Mesenchymal stem cell (in vitro differentiated cells and primary cell): ENCODE results near the gene PRADC1.
A peak's percentile ranks its signal among the peaks of the same experiment; 100 is the strongest.

ENCODE experiments used
- DNase-seq: peaks from one replicate; pipeline ENCODE4 v3.0.0-alpha.2; 2013
- H2AFZ ChIP-seq: one replicate; pipeline ENCODE4 v1.6.1; 2013; ENCODE audit warnings: low read depth, mild to moderate bottlenecking, control low read depth, inconsistent platforms, low read length, moderate library complexity
- H2AK5ac ChIP-seq: 2 replicates; pipeline ENCODE4 v1.6.1; 2013; ENCODE audit warnings: low read length, moderate library complexity, mild to moderate bottlenecking, inconsistent platforms; ENCODE audit not compliant: severe bottlenecking
- H2BK120ac ChIP-seq: one replicate; pipeline ENCODE4 v1.6.1; 2013; ENCODE audit warnings: low read depth, mild to moderate bottlenecking, inconsistent platforms, low read length, moderate library complexity
- H2BK12ac ChIP-seq, 2 experiments: one replicate each; pipeline ENCODE4 v1.6.1; 2013; ENCODE audit warnings: inconsistent platforms in 2 of 2, low read length in 2 of 2, mild to moderate bottlenecking in 2 of 2, moderate library complexity in 2 of 2, control low read depth in 1 of 2
- H2BK15ac ChIP-seq: one replicate; pipeline ENCODE4 v1.6.1; 2013; ENCODE audit warnings: mild to moderate bottlenecking, low read depth, inconsistent platforms; ENCODE audit not compliant: poor library complexity, severe bottlenecking
- H2BK5ac ChIP-seq: 2 replicates; pipeline ENCODE4 v1.6.1; 2013; ENCODE audit warnings: low read depth, mild to moderate bottlenecking, low read length, control low read depth, inconsistent platforms; ENCODE audit not compliant: poor library complexity, severe bottlenecking
- H3K14ac ChIP-seq, 2 experiments: one replicate each; pipeline ENCODE4 v1.6.1; 2013; ENCODE audit warnings: inconsistent platforms in 2 of 2, low read length in 2 of 2, control low read depth in 1 of 2, mild to moderate bottlenecking in 1 of 2, moderate library complexity in 1 of 2
- H3K18ac ChIP-seq, 2 experiments: one replicate each; pipeline ENCODE4 v1.6.1; 2013; ENCODE audit warnings: inconsistent platforms in 2 of 2, low read length in 2 of 2, control low read depth in 1 of 2, low read depth in 1 of 2, mild to moderate bottlenecking in 1 of 2
- H3K23ac ChIP-seq, 2 experiments: one replicate each; pipeline ENCODE4 v1.6.1; 2013; ENCODE audit warnings: inconsistent platforms in 2 of 2, low read length in 2 of 2, mild to moderate bottlenecking in 2 of 2, moderate library complexity in 2 of 2, control low read depth in 1 of 2
- H3K27ac ChIP-seq: 2 replicates; pipeline ENCODE4 v1.5.1; 2013; ENCODE audit warnings: mild to moderate bottlenecking, moderate library complexity, low read length, control low read depth, inconsistent platforms; ENCODE audit not compliant: poor library complexity, severe bottlenecking
- H3K27me3 ChIP-seq, 2 experiments: 2 replicates each; pipeline versions ENCODE4 v1.6.1 to v1.7.0; 2013; ENCODE audit warnings: low read length in 2 of 2, mild to moderate bottlenecking in 2 of 2, moderate library complexity in 2 of 2, control low read depth in 1 of 2, inconsistent platforms in 1 of 2; ENCODE audit not compliant: control insufficient read depth in 1 of 2, insufficient read depth in 1 of 2
- H3K36me3 ChIP-seq, 2 experiments: 2 replicates each; pipeline versions ENCODE4 v1.6.1 to v1.7.0; 2013; ENCODE audit warnings: low read length in 2 of 2, control low read depth in 1 of 2, inconsistent platforms in 1 of 2, low read depth in 1 of 2, mild to moderate bottlenecking in 1 of 2; ENCODE audit not compliant: insufficient read depth in 2 of 2, control insufficient read depth in 1 of 2
- H3K4ac ChIP-seq, 2 experiments: one replicate each; pipeline ENCODE4 v1.6.1; 2013; ENCODE audit warnings: inconsistent platforms in 2 of 2, low read length in 2 of 2, mild to moderate bottlenecking in 2 of 2, moderate library complexity in 2 of 2, control low read depth in 1 of 2, low read depth in 1 of 2
- H3K4me1 ChIP-seq: 2 replicates; pipeline ENCODE4 v1.6.1; 2013; ENCODE audit warnings: low read depth, low read length, control low read depth; ENCODE audit not compliant: control insufficient read depth, insufficient read depth
- H3K4me2 ChIP-seq: 2 replicates; pipeline ENCODE4 v1.6.1; 2013; ENCODE audit warnings: low read length, mild to moderate bottlenecking, inconsistent platforms; ENCODE audit not compliant: poor library complexity, severe bottlenecking
- H3K4me3 ChIP-seq, 2 experiments: 2 replicates each; pipeline versions ENCODE4 v1.5.1 to v1.7.0; 2013; ENCODE audit warnings: low read length in 2 of 2, mild to moderate bottlenecking in 2 of 2, control low read depth in 1 of 2, low read depth in 1 of 2; ENCODE audit not compliant: insufficient read depth in 1 of 2
- H3K79me1 ChIP-seq: replicated peaks from 2 replicates; pipeline ENCODE4 v1.6.1; 2013; ENCODE audit warnings: mild to moderate bottlenecking, control low read depth, low read length, inconsistent platforms; ENCODE audit not compliant: poor library complexity, severe bottlenecking
- H3K9ac ChIP-seq: 2 replicates; pipeline ENCODE4 v1.7.0; 2013; ENCODE audit warnings: mild to moderate bottlenecking, low read length, moderate library complexity
- H3K9me3 ChIP-seq: 2 replicates; pipeline ENCODE4 v1.7.0; 2013; ENCODE audit warnings: mild to moderate bottlenecking, low read length; ENCODE audit not compliant: control insufficient read depth
- H4K8ac ChIP-seq: one replicate; pipeline ENCODE4 v1.6.1; 2013; ENCODE audit warnings: inconsistent platforms, mild to moderate bottlenecking, low read length, moderate library complexity
- H4K91ac ChIP-seq: one replicate; pipeline ENCODE4 v1.6.1; 2013; ENCODE audit warnings: mild to moderate bottlenecking, low read length, inconsistent platforms
- WGBS: methylation state at CpG from one replicate; pipeline ENCODE4 v1.1.7; 2013; ENCODE audit warnings: mixed read lengths; 5-methylcytosine and 5-hydroxymethylcytosine counted together

Gene PRADC1

GRCh38 chr2:73225513-73226360 lies 7.3 kb downstream of the PRADC1 start:
- Histone ChIP-seq H3K4ac (no peak overlapping the region), H4K8ac (no peak overlapping the region), H2BK15ac (no peak overlapping the region), H3K36me3 (peaks cover 79 to 90% of the 10 kb centered on the region in 2 experiments), H3K14ac (no peak overlapping the region), H3K4me2 (no peak overlapping the region), H3K9ac (no peak overlapping the region), H3K9me3 (no peaks in the 10 kb centered on the region), H3K18ac (no peak overlapping the region), H2AFZ (no peak overlapping the region), H3K27me3 (no peaks in the 10 kb centered on the region), H3K4me1 (no peaks in the 10 kb centered on the region), H3K23ac (no peak overlapping the region), H2BK120ac (no peak overlapping the region), H3K79me1 (peaks cover 2% of the 10 kb centered on the region), H2BK5ac (no peak overlapping the region), H2AK5ac (no peak overlapping the region), H4K91ac (no peak overlapping the region), H3K4me3 (no peak overlapping the region), H2BK12ac (no peak overlapping the region), H3K27ac (no peak overlapping the region)
- DNase-seq = no peak
- WGBS = 98% methylated on average over 7 of the region's 9 CpGs

- Histone ChIP-seq H3K4me2 (no peak overlapping the region), H2BK5ac (no peak overlapping the region), H3K4me1 (peaks cover under 1% of the 10 kb centered on the region), H2AFZ (no peak overlapping the region), H3K9ac (no peak overlapping the region), H2BK12ac (no peak overlapping the region), H2BK120ac (no peak overlapping the region), H3K18ac (no peak overlapping the region), H3K4me3 (no peak overlapping the region), H3K27ac (no peak overlapping the region), H3K9me3 (no peaks in the 10 kb centered on the region), H3K23ac (no peak overlapping the region), H4K8ac (no peak overlapping the region), H3K4ac (no peak overlapping the region), H2AK5ac (no peak overlapping the region), H3K36me3 (peaks cover 90 to 96% of the 10 kb centered on the region in 2 experiments), H3K27me3 (no peaks in the 10 kb centered on the region), H3K79me1 (peaks cover 11% of the 10 kb centered on the region), H4K91ac (no peak overlapping the region), H3K14ac (no peak overlapping the region), H2BK15ac (no peak overlapping the region)
- DNase-seq = no peak
- 96% methylated on average over 4 of the region's 4 CpGs for WGBS
Observed at GRCh38 chr2:73223821-73224220, 9.2 kb downstream of the PRADC1 start.

DNA sequence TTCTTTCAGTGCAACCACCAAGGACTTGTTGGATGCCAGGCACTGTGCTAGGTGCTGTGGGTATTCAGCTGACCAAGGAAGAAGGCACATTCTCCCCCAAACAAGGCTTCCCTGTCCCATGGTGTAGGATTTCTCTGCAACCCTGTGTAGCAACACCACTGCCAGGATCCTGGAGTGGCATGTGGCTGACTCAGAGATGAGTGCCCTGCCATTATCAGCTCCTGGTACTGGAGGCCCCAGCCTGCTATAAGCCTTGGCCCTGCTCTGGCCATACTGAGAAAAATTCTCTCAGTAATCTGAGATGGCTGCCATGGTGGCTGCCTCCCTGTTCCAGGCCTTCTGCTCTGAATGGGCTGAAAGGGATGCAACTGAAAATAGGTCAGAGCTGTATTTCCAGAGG lies 14.7 kb downstream of the PRADC1 start:
- Histone ChIP-seq H4K91ac (no peak overlapping the region), H3K9ac (no peak overlapping the region), H3K9me3 (no peaks in the 10 kb centered on the region), H3K36me3 (peaks cover 39 to 44% of the 10 kb centered on the region in 2 experiments), H3K27ac (no peak overlapping the region), H2AK5ac (no peak overlapping the region), H3K4me1 (peaks cover 14% of the 10 kb centered on the region), H2AFZ (no peak overlapping the region), H3K4me2 (no peak overlapping the region), H3K27me3 (no peaks in the 10 kb centered on the region), H3K79me1 (peaks cover 29% of the 10 kb centered on the region), H2BK15ac (no peak overlapping the region), H3K4ac (no peak overlapping the region), H3K4me3 (no peak overlapping the region), H3K23ac (no peak overlapping the region), H2BK5ac (no peak overlapping the region), H2BK12ac (no peak overlapping the region), H2BK120ac (no peak overlapping the region), H4K8ac (no peak overlapping the region), H3K14ac (no peak overlapping the region), H3K18ac (no peak overlapping the region)
- peak; percentile 43 for DNase-seq

- no peak overlapping the region for H4K8ac ChIP-seq
- no peaks in the 10 kb centered on the region for H3K27me3 ChIP-seq
- no peak overlapping the region for H2BK15ac ChIP-seq
- H3K4me2 ChIP-seq = no peak overlapping the region
- H3K4me1 ChIP-seq = peaks cover 14% of the 10 kb centered on the region
- H3K4ac ChIP-seq = no peak overlapping the region
- no peak overlapping the region for H2BK12ac ChIP-seq
- no peak overlapping the region for H3K9ac ChIP-seq
- H3K14ac ChIP-seq = no peak overlapping the region
- no peak overlapping the region for H2BK5ac ChIP-seq
- H3K4me3 ChIP-seq = no peak overlapping the region
- H3K23ac ChIP-seq = no peak overlapping the region
- H2BK120ac ChIP-seq = no peak overlapping the region
- H3K27ac ChIP-seq = no peak overlapping the region
- DNase-seq = no peak
- peaks cover 35 to 39% of the 10 kb centered on the region in 2 experiments for H3K36me3 ChIP-seq
- no peak overlapping the region for H3K18ac ChIP-seq
- H3K9me3 ChIP-seq = no peaks in the 10 kb centered on the region
- WGBS = 98% methylated on average over 2 of the region's 2 CpGs
- H2AFZ ChIP-seq = no peak overlapping the region
- no peak overlapping the region for H4K91ac ChIP-seq
- peaks cover 29% of the 10 kb centered on the region for H3K79me1 ChIP-seq
- H2AK5ac ChIP-seq = no peak overlapping the region
Observed at GRCh38 chr2:73217826-73218225, 15.2 kb downstream of the PRADC1 start.
